Activated T-helper 2 cell treated with anti-CD3 and anti-CD28 coated beads, Interferon-gamma antibody, Interleukin-2, Interleukin-4, amounts not matched to agents 10 μg/mL and 5 μg/mL and 100 μg/mL, durations not matched to agents 14 hours and 24 hours and 36 hours (primary cell): ENCODE data around the gene CELF1. TPM values are rescaled to one million over a fixed set of nuclear protein-coding genes. Genes with fewer than 3 reads are reported as not detected.
"Not testable (repeated sequence)": the region's sequence is repeated elsewhere in the genome, so short reads cannot be mapped to it uniquely, and the experiment has no call there.

ENCODE experiments used
- DNase-seq: peaks from one replicate; pipeline ENCODE4 v3.0.0; 2021; ENCODE audit warnings: low spot score
- H3K27ac Mint-ChIP-seq: one replicate; pipeline ENCODE4 v1.8.0; 2021; ENCODE audit warnings: mixed read lengths
- H3K27me3 Mint-ChIP-seq: one replicate; pipeline ENCODE4 v1.8.0; 2021; ENCODE audit warnings: low read depth, mixed read lengths
- H3K36me3 Mint-ChIP-seq: one replicate; pipeline ENCODE4 v1.8.0; 2021; ENCODE audit warnings: low read depth, mixed read lengths
- H3K4me1 Mint-ChIP-seq: one replicate; pipeline ENCODE4 v1.8.0; 2021; ENCODE audit warnings: low read depth, mixed read lengths
- H3K4me3 Mint-ChIP-seq: one replicate; pipeline ENCODE4 v1.8.0; 2021; ENCODE audit warnings: low read depth, mild to moderate bottlenecking, moderate library complexity, mixed read lengths
- H3K9me3 Mint-ChIP-seq: one replicate; pipeline ENCODE4 v1.8.0; 2021; ENCODE audit warnings: mixed read lengths
- intact Hi-C: fragments of 100-400 bp; cut with micrococcal nuclease; formaldehyde crosslinking; loops from one replicate; pipeline ENCODE4 v1.15.1; 2023
- total RNA-seq: library from RNA; stranded (reverse); gene quantifications from 2 replicates; pipeline ENCODE4 v1.2.3, GENCODE V29; 2022

Gene CELF1
- total RNA-seq, 1 donor from 2014 or later = 132 TPM

DNA sequence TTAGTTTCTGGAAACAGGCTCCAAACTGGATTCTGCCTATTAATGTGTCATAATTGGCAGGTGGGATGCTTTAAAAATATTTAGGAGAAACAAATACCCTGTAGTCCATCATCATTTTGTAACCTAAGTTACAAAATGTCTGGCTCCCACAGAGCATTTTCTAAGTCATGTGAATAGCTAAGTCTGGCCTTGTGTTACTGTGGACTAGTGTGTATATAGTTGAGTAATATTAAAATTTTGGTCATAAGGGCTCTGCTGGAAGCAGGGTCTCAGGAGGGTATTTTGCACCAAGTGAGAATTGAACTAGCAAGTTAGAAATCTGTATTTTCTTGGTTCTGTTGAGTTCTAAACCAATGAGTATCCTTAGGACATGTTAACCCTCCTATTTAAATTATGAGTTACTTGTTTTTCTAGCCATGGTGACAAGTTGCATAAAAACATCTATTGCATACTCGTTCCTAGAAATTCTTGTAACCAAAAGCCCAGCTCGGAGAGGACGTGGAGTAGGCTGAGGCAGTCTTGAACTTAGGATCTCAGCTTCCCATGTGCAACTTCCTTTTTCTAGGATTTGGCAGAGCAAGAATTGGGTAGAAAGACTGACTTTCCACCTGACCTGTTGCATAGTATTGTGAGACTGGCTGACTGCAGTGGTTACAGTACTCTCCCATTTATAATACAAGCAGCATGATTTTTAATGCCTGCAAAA is 17.9 kb upstream of the CELF1 start:
- H3K9me3 Mint-ChIP-seq = no peaks in the 10 kb centered on the region
- intact Hi-C loops = loop anchor here (10.0 kb wide), 1 partner anchor 274 kb away; the partner anchor contains the start of gene NUP160
- no peak overlapping the region for H3K27ac Mint-ChIP-seq
- H3K36me3 Mint-ChIP-seq = peaks cover 55% of the 10 kb centered on the region
- DNase-seq = no peak
- H3K27me3 Mint-ChIP-seq = no peaks in the 10 kb centered on the region
- peaks cover 6% of the 10 kb centered on the region for H3K4me1 Mint-ChIP-seq
- H3K4me3 Mint-ChIP-seq = no peak overlapping the region

DNA sequence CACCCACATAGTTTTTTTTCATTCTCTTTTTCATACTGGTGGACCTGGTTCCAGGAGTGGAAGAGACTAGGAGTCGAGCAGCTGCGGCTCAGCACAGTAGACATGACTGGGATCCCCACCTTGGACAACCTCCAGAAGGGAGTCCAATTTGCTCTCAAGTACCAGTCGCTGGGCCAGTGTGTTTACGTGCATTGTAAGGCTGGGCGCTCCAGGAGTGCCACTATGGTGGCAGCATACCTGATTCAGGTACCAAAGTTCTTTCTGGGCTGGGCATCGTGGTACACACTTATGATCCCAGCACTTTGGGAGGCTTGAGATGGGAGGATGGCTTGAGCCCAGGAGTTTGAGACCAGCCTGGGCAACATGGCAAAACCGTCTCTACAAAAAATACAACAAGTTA is 16.7 kb upstream of the CELF1 start:
- no peak for DNase-seq
- H3K4me1 Mint-ChIP-seq = peaks cover 9% of the 10 kb centered on the region
- H3K27ac Mint-ChIP-seq = no peak overlapping the region
- H3K27me3 Mint-ChIP-seq = no peaks in the 10 kb centered on the region
- H3K9me3 Mint-ChIP-seq = no peaks in the 10 kb centered on the region
- H3K36me3 Mint-ChIP-seq = peaks cover 46% of the 10 kb centered on the region
- intact Hi-C loops = loop anchor here (10.0 kb wide), 1 partner anchor 275 kb away; the partner anchor contains the start of gene NUP160
- H3K4me3 Mint-ChIP-seq = no peak overlapping the region

DNA sequence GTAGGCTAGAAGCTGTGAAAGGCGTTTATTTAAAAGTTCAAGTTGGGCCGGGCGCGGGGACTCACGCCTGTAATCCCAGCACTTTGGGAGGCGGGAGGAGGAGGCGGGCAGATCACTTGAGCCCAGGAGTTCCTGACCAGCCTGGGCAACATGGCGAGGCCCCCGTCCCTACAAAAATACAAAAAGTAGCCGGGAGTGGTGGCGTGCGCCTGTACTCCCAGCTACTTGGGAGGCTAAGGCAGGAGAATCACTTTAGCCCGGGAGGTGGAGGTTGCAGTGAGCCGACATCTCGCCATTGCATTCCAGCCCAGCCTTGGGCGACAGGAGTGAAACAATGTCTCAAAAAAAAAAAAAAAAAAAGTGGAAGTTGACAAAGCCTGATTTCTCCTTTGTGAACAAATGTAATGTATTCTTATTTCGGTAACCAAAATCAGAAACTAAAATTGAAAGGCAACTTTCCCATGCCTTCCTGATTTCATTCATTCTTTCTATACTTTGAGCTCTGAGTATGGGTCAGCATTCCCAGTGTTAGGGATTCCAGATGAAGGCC is 13.3 kb upstream of the CELF1 start:
- Mint-ChIP-seq H3K27me3 (no peaks in the 10 kb centered on the region), H3K36me3 (peaks cover 18% of the 10 kb centered on the region), H3K4me3 (peak overlapping the region; percentile 83), H3K4me1 (peaks cover 15% of the 10 kb centered on the region), H3K9me3 (no peaks in the 10 kb centered on the region), H3K27ac (peak overlapping the region; percentile 67)
- intact Hi-C loops = loop anchor here (1.0 kb wide), 1 partner anchor 12 kb away; the partner anchor contains the start of gene KBTBD4
- no peak for DNase-seq

DNA sequence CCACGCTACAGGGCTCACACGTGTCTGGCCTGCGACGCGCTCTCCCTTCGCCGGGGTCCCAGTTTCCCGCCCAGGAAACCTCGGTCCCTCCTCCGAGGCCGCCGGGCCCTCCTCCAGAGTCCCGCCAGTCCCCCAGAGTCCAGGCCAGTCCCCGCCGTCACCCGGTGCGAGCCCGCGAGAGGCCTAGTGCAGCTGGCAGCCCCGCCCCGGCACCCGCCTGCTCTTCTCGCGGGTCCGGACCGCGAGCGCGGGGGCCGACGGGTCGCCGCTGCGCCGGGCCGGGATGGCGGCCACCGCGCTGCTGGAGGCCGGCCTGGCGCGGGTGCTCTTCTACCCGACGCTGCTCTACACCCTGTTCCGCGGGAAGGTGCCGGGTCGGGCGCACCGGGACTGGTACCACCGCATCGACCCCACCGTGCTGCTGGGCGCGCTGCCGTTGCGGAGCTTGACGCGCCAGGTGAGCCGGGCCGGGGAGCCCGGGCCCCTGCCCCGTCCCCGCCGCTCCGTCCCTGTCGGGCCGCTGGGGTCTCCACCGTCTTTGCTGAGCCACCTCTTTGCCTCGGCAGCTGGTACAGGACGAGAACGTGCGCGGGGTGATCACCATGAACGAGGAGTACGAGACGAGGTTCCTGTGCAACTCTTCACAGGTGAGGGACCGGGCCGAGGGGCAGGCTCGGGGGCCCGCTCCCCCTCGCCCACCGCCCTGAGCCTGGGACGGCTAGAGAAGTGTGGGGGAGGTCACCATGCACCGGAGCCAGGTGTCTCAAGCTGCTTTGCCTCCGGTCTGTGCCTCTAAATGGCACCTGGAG is 12.6 kb upstream of the CELF1 start, which contains the start of gene PTPMT1:
Gene PTPMT1, plus strand, starts transcription at position 260 of the 809 bp plus-strand sequence. Its CDS starts 24 bp downstream, at position 284.
- H3K4me1 Mint-ChIP-seq = peaks cover 15% of the 10 kb centered on the region
- peak within 1 kb of the TSS; percentile 83 for H3K4me3 Mint-ChIP-seq
- peak; percentile 56 for DNase-seq
- H3K9me3 Mint-ChIP-seq = no peaks in the 10 kb centered on the region
- intact Hi-C loops = loop anchor here (1.0 kb wide), 1 partner anchor 13 kb away; the partner anchor contains the start of gene KBTBD4
- H3K27me3 Mint-ChIP-seq = no peaks in the 10 kb centered on the region
- peaks cover 13% of the 10 kb centered on the region for H3K36me3 Mint-ChIP-seq
- peak within 1 kb of the TSS; percentile 76 for H3K27ac Mint-ChIP-seq

DNA sequence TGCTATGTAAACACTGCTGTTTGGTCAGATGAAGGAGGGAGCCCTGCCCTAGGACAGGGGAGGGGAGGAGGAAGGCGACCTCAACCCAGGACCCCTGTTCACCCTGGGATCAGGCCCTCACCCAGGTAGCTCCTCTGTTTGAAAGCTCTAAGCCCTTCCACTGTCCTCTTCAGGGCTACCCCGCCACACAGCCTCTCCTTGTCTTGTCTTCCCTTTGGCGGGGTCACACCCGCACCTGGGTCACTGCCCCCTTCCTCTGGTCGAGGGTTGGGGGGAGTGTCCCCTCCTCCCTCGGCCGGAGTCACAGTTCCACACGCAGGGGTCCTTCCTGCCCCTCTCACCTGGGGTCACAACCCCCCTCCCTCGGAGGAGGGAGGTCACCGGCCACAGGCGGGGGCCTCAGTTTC is 12.0 kb upstream of the CELF1 start:
- peaks cover 15% of the 10 kb centered on the region for H3K4me1 Mint-ChIP-seq
- intact Hi-C loops = no loop called here
- DNase-seq = no peak
- H3K4me3 Mint-ChIP-seq = peak overlapping the region; percentile 75
- no peaks in the 10 kb centered on the region for H3K27me3 Mint-ChIP-seq
- H3K36me3 Mint-ChIP-seq = peaks cover 9% of the 10 kb centered on the region
- H3K9me3 Mint-ChIP-seq = no peaks in the 10 kb centered on the region
- H3K27ac Mint-ChIP-seq = peak overlapping the region; percentile 76

DNA sequence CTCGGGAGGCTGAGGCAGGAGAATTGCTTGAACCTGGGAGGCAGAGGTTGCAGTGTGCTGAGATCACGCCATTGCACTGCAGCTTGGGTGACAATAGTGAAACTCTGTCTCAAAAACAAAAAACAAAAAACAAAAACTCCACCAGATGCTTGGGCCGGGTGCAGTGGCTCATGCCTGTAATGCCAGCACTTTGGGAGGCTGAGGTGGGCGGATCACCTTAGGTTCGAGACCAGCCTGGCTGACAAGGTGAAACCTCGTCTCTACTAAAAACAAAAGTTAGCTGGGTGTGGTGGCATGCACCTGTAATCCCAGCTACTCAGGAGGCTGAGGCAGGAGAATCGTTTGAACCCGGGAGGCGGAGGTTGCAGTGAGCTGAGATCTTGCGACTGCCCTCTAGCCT is 11.4 kb upstream of the CELF1 start:
- intact Hi-C loops, H3K9me3 Mint-ChIP-seq, DNase-seq, H3K27ac Mint-ChIP-seq, H3K36me3 Mint-ChIP-seq, H3K27me3 Mint-ChIP-seq: not testable (repeated sequence)
- H3K4me3 Mint-ChIP-seq = peak overlapping the region; percentile 49
- H3K4me1 Mint-ChIP-seq = peaks cover 15% of the 10 kb centered on the region

DNA sequence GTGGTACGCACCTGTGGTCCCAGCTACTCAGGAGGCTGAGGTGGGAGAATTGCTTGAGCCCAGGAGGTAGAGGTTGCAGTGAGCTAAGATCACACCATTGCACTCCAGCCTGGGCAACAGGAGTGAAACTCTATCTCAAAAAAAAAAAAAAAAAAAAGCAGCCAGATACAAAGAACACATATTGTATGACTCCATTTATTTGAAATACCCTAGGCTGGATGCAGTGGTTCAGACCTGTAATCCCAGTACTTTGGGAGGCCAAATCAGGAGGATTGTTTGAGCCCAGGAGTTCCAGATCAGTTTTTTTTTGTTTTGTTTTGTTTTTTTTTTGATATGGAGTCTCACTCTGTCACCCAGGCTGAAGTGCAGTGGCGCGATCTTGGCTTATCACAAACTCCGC is 9.5 kb upstream of the CELF1 start:
- H3K27me3 Mint-ChIP-seq, H3K9me3 Mint-ChIP-seq, H3K27ac Mint-ChIP-seq, DNase-seq, intact Hi-C loops, H3K36me3 Mint-ChIP-seq, H3K4me3 Mint-ChIP-seq: not testable (repeated sequence)
- peaks cover 15% of the 10 kb centered on the region for H3K4me1 Mint-ChIP-seq

DNA sequence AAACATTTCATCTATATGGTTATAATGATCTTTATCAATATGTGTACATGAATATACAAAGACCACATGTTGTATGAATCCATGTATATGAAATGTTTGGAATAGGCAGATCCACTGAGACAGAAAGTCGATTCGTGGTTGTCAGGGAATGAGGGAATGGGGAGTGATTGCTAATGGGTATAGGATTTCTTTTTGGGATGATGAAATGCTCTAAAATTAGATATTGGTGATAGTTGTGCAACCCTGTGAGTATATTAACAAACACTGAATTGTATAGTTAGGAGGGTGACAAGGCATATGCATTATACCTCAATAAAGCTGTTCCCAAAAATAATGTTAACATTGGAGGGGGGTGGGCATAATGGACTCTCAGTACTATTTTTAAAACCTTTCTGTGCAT is 7.5 kb upstream of the CELF1 start:
- Mint-ChIP-seq H3K36me3 (peaks cover 3% of the 10 kb centered on the region), H3K4me3 (no peak overlapping the region), H3K4me1 (peaks cover 10% of the 10 kb centered on the region), H3K27me3 (no peaks in the 10 kb centered on the region), H3K27ac (no peak overlapping the region), H3K9me3 (no peaks in the 10 kb centered on the region)
- no peak for DNase-seq
- intact Hi-C loops = no loop called here

DNA sequence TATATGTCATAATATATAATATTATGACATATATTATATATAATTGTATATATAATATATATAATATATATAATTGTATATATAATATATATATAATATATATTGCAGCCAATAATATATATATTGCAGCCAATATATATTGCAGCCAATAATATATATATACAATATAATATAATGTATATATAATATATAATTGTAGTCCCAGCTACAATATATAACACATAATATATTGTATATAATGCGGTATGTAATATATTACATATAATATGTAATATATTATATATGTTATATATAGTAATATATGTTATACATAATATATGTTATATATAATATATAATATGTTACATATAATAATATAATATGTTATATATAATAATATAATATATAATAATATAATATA is 5.8 kb upstream of the CELF1 start:
- Mint-ChIP-seq H3K27ac (no peak overlapping the region), H3K36me3 (peaks cover 3% of the 10 kb centered on the region), H3K27me3 (no peaks in the 10 kb centered on the region), H3K9me3 (no peaks in the 10 kb centered on the region), H3K4me1 (peaks cover 11% of the 10 kb centered on the region), H3K4me3 (no peak overlapping the region)
- intact Hi-C loops = loop anchor here (10.0 kb wide), 1 partner anchor 56 kb away; no protein-coding TSS in a partner anchor
- DNase-seq = no peak

DNA sequence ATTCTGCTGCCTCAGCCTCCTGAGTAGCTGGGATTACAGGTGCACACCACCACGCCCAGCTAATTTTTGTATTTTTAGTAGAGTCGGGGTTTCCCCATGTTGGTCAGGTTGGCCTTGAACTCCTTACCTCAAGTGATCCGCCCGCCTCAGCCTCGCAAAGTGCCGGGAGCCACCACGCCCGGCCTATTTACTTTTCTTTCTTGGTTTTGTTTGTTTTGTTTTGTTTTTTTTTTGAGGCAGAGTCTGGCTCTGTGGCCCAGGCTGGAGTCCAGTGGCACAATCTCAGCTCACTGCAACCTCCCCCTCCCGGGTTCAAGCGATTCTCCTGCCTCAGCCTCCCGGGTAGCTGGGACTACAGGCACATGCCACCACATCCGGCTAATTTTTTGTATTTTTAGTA is 4.1 kb upstream of the CELF1 start:
- H3K36me3 Mint-ChIP-seq, H3K4me3 Mint-ChIP-seq, DNase-seq, H3K4me1 Mint-ChIP-seq, H3K9me3 Mint-ChIP-seq, H3K27ac Mint-ChIP-seq, H3K27me3 Mint-ChIP-seq: not testable (repeated sequence)
- intact Hi-C loops = loop anchor here (10.0 kb wide), 1 partner anchor 58 kb away; no protein-coding TSS in a partner anchor

DNA sequence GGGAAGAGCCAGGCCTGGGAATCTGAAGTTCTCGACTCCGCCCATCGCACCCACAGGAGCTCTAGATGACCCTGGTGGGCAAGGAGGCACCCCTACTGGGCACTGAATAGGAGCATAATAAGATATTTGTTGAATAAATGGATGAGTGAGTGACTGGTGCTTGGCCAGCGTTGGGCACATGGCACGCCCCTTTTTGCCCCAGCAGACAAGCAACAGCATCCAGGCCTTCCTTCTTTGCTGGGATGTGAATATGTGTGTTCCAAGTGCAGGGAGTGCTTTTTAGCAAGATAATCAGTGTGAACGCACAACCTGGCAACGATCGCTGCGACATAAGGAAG is 443 bp upstream of the CELF1 start:
- peaks cover 26% of the 10 kb centered on the region for H3K36me3 Mint-ChIP-seq
- H3K9me3 Mint-ChIP-seq = no peaks in the 10 kb centered on the region
- H3K4me3 Mint-ChIP-seq = peak overlapping the region; percentile 81
- intact Hi-C loops = loop anchor here (1.0 to 10.0 kb wide), 5 partner anchors 38 to 213 kb away; partner anchors contain the start of genes FNBP4, MTCH2 and PSMC3
- DNase-seq = no peak
- no peaks in the 10 kb centered on the region for H3K27me3 Mint-ChIP-seq
- H3K27ac Mint-ChIP-seq = peak overlapping the region; percentile 69
- peaks cover 28% of the 10 kb centered on the region for H3K4me1 Mint-ChIP-seq

DNA sequence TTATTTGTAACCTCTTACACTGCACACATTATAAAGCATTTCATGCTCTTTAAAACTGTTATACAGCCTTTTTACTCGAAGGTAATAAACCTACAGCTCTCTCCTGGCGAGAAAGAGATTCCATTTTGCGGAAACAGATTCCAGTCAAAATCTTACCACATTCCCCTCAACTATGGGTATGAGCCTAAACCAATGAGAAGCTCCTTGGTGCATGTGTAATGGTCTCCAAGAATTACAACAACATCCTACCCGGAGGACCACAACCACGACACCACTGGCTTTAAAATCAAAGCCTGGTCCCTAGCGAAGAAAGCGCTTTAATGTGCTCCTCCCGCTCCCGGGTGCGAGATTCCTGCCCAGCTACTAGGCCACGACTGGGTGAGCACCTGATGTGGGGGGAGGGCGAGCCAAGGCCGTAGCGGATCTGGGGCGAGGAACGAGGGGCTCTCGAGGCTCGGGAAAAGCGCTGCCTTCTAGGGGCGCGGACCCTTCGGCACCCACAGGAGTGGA is 821 bp downstream of the CELF1 start:
- Mint-ChIP-seq H3K9me3 (no peaks in the 10 kb centered on the region), H3K4me1 (peaks cover 34% of the 10 kb centered on the region), H3K36me3 (peaks cover 31% of the 10 kb centered on the region), H3K4me3 (peak overlapping the region; percentile 100), H3K27ac (peak overlapping the region; percentile 95), H3K27me3 (no peaks in the 10 kb centered on the region)
- DNase-seq = peak; percentile 29
- intact Hi-C loops = loop anchor here (1.0 to 10.0 kb wide), 4 partner anchors 29 to 215 kb away; partner anchors contain the start of genes FNBP4 and PSMC3
